ENCODE measurements around the gene NEAT1.
"Not testable (repeated sequence)": the region's sequence is repeated elsewhere in the genome, so short reads cannot be mapped to it uniquely, and the experiment has no call there.

Gene NEAT1

GRCh38 chr11:65410936-65411680 is 11.5 kb upstream of the NEAT1 start:
- DNase-seq (ENCODE audit: low read depth) = no peak
- TF ChIP-seq CTCF (conservative IDR thresholded peaks at IDR 0.05; ENCODE audit: low read depth, low read length) = no peak
- no peak overlapping the region for H3K4me3 ChIP-seq (ENCODE audit: low read depth, low read length)

- H3K4me3 ChIP-seq (ENCODE audit: low read depth, low read length) = no peak overlapping the region
- DNase-seq (ENCODE audit: low read depth) = no peak
- TF ChIP-seq CTCF (conservative IDR thresholded peaks at IDR 0.05; ENCODE audit: low read depth, low read length) = no peak
Measured at GRCh38 chr11:65411681-65412070, 10.9 kb upstream of the NEAT1 start.

- TF ChIP-seq CTCF (conservative IDR thresholded peaks at IDR 0.05; ENCODE audit: low read depth, low read length) = no peak
- no peak for DNase-seq (ENCODE audit: low read depth)
- H3K4me3 ChIP-seq (ENCODE audit: low read depth, low read length) = no peak overlapping the region
Measured at GRCh38 chr11:65412271-65413076, 10.1 kb upstream of the NEAT1 start.

GRCh38 chr11:65413077-65413664 is 9.4 kb upstream of the NEAT1 start:
- H3K4me3 ChIP-seq (ENCODE audit: low read depth, low read length); DNase-seq (ENCODE audit: low read depth): not testable (repeated sequence)

GRCh38 chr11:65414776-65415498 is 7.7 kb upstream of the NEAT1 start:
- H3K4me3 ChIP-seq (ENCODE audit: low read depth, low read length) = no peak overlapping the region
- DNase-seq (ENCODE audit: low read depth) = peak; percentile 16
- TF ChIP-seq CTCF (conservative IDR thresholded peaks at IDR 0.05; ENCODE audit: low read depth, low read length) = no peak

GRCh38 chr11:65415499-65416340 is 6.9 kb upstream of the NEAT1 start:
- DNase-seq (ENCODE audit: low read depth) = no peak
- no peak for TF ChIP-seq CTCF (conservative IDR thresholded peaks at IDR 0.05; ENCODE audit: low read depth, low read length)
- H3K4me3 ChIP-seq (ENCODE audit: low read depth, low read length) = peak overlapping the region; percentile 39
